GM04504 (cell line): ENCODE results near the gene ZNF300.
"Not testable (repeated sequence)": the region's sequence is repeated elsewhere in the genome, so short reads cannot be mapped to it uniquely, and the experiment has no call there.

Experiments
- DNase-seq: peaks from one replicate; pipeline ENCODE4 v3.0.0-alpha.2; 2012; ENCODE audit warnings: low read depth

ZNF300 gene

GRCh38 chr5:150904479-150905311 lies at the start of gene ZNF300:
ZNF300 (minus strand) TSS chr5:150904980; CDS start chr5:150903155, 1,825 bp downstream.
- DNase-seq, result peak; percentile 87

DNA sequence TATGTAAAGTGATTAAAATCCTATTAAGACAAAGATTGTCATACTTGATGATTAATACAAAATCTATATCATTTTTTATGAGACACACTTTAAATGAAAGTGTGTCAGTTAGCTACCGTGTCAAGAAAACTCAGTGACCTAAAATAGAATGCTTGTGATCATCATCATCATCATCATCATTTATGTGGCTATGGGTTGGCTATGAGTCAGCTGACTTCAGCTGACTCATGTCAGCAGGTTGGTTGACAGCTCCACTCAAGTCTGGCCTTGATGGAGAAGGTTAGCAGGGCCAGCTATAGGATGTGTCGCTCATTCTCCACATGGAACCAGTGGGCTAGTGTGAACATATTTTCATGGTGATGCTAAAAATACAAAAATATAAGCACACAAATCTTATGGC lies 43.8 kb upstream of the ZNF300 start:
- DNase-seq, result no peak

- DNase-seq, result peak; percentile 52
Measured at GRCh38 chr5:150946351-150946905, 41.6 kb upstream of the ZNF300 start.

DNA sequence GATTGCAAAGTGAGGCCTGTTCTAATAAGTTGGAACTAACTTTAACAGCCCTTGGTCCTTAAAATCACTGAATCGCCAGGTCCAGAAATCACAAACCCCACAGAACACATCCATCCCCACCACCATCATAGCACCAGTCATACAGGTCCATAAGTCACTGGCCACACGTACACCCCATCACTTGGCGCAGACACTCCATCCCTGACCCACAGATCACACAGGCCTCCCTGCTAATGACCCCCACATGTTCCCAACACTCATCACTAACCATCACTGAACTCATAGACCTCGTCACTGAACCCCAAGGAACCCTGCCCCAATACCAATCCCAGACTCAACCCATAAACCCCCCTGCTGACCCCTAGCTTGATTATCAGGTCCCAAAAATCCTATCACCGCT lies 41.2 kb upstream of the ZNF300 start:
- DNase-seq, result no peak

- DNase-seq, result no peak
Measured at GRCh38 chr5:150945486-150945885, 40.7 kb upstream of the ZNF300 start.

DNA sequence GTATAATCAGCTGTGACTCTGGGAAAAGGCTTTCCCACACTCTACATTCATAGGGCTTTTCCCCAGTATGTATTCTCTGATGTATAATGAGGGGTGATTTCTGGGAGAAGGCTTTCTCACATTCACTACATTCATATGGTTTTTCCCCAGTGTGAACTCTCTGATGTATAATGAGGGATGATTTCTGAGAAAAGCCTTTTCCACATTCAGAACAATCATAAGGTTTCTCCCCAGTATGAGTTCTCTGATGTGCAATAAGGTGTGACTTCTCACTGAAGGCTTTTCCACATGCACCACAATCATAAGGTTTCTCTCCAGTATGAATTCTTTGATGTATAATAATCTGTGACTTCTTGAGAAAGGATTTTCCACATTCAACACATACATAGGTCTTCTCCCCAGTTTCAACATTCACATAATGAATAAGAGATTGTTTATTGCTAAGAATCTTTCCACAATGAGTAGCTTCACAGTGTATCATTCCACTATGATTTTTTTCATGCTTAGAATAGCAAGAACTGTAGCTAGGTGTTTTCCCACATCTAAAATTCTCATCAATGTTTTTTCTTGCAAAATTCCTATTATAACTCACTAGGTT lies 26.7 kb upstream of the ZNF300 start:
- no peak for DNase-seq

DNA sequence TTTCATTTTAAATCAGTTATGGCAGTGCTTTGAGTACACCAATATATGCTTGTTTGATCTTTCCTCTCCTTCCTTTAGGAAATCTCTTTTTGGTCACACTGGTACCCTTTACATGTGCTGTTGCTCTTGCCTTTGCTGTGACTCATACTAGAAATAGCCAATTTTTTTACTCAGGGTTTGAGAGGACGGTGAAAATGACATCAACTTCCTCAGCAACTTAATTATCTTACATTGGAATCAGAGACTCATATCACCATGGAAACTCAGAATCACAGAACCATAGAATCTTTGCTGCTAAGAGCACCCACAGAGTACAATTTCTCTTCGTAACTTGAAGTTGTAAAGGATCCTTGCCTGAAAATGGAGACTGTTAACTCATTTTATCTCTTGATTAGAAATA lies 13.8 kb upstream of the ZNF300 start:
- DNase-seq, result peak; percentile 22

- DNase-seq, result no peak
Measured at GRCh38 chr5:150912312-150912814, 7.6 kb upstream of the ZNF300 start.

DNA sequence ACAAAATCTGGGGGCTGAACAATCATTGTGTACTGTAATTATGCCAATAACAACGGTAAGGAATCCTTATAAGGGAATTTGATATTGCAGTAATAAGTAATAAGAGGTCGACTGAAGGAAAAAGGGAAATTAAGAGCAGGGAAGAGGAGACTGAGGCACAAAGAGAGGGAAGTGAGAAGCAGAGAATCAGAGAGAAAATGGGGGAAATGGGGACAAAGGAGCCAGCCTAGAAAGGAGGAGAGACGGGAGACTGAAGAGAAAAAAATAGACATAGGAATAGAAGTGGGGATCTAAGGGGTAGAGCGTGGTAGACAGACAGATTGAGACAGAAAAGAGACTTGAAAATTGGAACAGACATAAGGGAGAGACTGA lies 518 bp upstream of the ZNF300 start:
- no peak for DNase-seq

DNA sequence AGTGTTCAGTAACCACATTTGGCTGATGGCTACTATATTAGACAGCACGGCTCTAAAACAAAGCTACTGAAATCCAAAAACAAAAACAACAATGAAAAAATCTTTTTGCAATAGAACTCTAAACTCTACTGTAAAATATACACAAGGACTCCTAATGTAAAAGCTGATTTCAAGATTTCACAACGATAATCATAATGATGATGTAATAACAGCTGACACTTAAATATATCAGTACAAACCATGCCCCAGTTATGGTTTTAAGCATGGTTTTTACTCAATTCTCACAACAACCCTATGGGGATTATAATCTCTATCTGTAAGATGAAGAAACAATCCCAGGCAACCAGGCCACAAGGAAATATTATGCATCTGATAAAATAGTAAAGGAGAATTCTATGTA lies 3.3 kb downstream of the ZNF300 start:
- DNase-seq, result no peak

DNA sequence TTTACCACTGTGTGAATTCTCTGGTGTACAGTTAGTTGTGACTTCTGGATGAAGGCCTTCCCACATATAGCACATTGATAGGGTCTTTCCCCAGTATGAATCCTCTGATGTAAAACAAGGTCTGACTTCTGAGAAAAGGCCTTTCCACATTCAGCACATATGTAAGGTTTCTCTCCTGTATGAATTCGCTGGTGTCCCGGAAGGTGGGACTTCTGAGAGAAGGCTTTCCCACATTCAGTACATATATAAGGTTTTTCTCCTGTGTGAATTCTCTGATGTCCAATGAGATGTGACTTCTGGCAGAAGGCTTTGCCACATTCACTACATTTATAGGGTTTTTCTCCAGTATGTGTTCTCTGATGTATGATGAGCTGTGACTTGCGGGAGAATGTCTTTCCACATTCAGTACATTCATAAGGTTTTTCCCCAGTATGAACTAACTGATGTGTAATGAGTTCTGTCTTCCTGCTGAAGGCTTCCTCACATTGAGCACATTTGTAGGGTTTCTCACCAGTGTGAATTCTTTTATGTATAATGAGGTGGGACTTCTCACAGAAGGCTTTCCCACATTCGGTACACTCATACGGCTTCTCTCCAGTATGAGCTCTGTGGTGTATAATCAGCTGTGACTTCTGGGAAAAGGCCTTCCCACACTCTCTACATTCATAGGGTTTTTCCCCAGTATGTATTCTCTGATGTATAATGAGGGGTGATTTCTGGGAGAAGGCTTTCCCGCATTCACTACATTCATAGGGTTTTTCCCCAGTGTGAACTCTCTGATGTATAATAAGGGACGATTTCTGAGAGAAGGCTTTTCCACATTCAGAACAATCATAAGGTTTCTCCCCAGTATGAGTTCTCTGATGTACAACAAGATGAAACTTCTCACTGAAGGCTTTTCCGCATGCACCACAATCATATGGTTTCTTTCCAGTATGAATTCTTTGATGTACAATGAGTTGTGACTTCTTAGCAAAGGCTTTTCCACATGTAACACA lies 9.1 kb downstream of the ZNF300 start:
- no peak for DNase-seq

- no peak for DNase-seq
Measured at GRCh38 chr5:150879358-150879757, 25.4 kb downstream of the ZNF300 start.

GRCh38 chr5:150862070-150862469 lies 42.7 kb downstream of the ZNF300 start:
- no peak for DNase-seq

GRCh38 chr5:150860246-150860821 lies 44.4 kb downstream of the ZNF300 start:
- DNase-seq, result no peak

DNA sequence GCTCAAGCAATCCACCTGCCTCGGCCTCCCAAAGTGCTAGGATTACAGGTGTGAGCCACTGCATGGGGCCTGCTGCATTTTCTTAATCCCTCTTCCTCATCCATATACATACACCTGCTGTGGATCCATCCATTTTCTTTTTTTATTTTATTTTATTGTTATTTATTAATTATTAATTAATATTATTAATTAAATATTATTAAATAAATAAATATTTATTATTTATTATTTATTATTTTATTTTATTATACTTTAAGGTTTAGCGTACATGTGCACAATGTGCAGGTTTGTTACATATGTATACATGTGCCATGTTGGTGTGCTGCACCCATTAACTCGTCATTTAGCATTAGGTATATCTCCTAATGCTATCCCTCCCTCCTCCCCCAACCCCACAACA lies 48.1 kb downstream of the ZNF300 start:
- not testable (repeated sequence) for DNase-seq

- no peak for DNase-seq
Measured at GRCh38 chr5:150853561-150853960, 51.2 kb downstream of the ZNF300 start.

- DNase-seq, result no peak
Measured at GRCh38 chr5:150851039-150851438, 53.7 kb downstream of the ZNF300 start.

DNA sequence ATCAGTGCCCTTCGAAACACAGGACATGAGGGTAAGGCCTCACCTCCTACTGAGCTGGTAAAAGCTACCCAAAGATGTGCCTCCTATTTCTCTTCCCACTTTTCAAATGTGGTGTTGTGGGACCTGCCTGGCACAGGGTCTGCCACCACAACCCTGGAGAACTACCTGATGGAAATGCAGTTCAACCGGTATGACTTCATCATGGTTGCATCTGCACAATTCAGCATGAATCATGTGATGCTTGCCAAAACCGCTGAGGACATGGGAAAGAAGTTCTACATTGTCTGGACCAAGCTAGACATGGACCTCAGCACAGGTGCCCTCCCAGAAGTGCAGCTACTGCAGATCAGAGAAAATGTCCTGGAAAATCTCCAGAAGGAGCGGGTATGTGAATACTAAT lies 56.5 kb downstream of the ZNF300 start:
- no peak for DNase-seq

- DNase-seq, result no peak
Measured at GRCh38 chr5:150847334-150847695, 57.5 kb downstream of the ZNF300 start.

- DNase-seq, result peak; percentile 64
Measured at GRCh38 chr5:150846654-150847333, 58.0 kb downstream of the ZNF300 start.

DNA sequence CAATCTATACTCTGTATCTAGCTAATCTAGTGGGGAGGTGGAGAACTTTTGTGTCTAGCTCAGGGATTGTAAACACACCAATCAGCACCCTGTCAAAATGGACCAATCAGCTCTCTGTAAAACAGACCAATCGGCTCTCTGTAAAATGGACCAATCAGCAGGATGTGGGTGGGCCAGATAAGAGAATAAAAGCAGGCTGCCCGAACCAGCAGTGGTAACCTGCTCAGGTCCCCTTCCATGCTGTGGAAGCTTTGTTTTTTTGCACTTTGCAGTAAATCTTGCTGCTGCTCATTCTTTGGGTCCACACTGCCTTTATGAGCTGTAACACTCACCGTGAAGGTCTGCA lies 58.5 kb downstream of the ZNF300 start, which contains the start of gene IRGM:
Gene IRGM (plus strand): TSS at position 214 of the 346 bp plus-strand sequence. CDS start 1,603 bp downstream, outside the sequence.
- not testable (repeated sequence) for DNase-seq
